Stimulated activated CD8-positive, alpha-beta memory T cell treated with anti-CD3 and anti-CD28 coated beads, Interleukin-4, amount 100 ng/mL, for 48 hours (primary cell): ENCODE measurements around the gene KPNB1.

Source experiments
- DNase-seq: peaks from one replicate; pipeline ENCODE4 v3.0.0-alpha.2; 2020

The KPNB1 gene

GRCh38 chr17:47714773-47715396, 65.2 kb downstream of the KPNB1 start:
- DNase-seq, result no peak

DNA sequence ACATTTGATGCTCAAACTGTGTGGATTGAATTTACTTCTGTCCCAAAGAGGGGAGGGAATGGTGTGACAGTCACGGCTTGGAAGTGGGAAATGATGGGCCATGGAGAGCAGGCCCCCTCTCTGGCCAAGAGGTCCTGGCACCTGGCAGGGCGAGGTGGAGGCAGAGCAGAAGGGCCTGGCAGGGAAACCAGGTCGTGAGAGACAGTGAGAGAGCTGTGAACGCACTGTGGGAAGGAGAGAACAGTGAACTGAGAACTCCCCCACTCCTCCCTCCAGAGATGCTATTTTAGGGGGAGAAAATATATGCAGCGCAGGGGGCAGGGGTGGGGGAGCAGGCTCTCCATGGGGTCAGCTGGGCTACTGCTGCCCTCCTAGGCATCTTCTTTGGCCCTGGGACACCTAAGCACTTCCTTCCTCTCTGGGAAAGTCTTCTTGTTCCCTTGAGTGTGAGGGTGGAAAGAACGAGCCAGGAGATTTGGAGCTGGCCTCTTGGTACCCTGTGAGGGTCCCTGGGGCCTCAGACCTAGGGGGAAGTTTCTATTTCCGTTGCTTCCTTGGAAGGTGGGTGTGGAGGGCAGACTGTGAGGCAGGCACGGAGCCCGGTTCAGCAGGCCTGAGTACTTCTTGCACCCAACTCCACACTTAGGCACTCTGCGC, 66.1 kb downstream of the KPNB1 start:
- DNase-seq, result no peak

GRCh38 chr17:47716375-47716774, 66.7 kb downstream of the KPNB1 start:
- no peak for DNase-seq

DNA sequence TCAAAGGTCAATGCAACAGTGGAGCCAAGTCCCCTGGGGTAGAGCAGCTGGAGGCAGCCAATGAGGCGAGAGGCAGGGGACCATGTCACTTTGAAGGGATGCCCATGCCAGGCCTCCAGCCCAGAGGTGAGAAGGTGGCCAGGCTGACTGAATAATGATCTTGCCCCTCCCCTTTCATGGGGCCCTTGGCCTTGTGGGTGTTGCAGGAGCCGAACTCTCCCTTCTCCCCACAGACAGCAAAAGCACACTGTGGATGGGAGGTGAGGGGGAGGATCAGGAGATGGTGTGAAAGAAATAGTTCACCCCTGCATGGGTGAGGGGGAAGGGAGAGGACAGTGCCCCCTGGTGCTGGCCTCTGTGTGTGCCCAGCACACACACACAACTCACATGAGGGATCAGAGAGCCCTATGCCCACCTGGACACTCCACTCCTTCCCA, 67.6 kb downstream of the KPNB1 start:
- peak; percentile 65 for DNase-seq

DNA sequence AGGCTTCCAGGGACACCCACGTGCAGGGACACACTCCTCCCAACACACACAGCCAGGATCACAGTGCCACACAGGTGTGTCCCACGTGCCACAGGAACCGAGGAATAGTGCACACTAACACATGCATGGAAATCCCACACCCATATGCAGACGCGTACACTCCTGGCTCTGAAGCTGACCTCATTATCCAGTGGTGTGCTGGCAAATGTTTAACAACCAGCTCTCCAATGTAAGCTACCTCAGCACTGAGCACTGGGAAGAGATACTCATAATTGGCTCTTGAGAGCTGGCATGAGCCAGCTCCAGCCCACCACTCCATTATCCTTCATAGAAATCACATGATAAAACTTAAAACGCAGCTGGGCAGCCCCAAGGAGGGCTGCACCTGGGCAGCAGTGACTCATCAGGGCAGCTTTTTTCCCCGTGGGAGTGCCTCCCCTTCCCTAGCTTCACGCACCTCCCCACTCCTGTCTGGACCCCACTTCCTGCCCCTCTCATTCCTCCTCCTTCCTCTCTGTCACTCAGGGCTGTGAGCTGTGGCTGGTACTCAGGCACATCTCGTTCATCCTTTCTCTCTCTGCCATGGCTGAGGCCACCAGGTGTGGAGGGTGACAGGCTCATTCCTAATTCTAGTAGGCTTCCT, 68.4 kb downstream of the KPNB1 start:
- no peak for DNase-seq

DNA sequence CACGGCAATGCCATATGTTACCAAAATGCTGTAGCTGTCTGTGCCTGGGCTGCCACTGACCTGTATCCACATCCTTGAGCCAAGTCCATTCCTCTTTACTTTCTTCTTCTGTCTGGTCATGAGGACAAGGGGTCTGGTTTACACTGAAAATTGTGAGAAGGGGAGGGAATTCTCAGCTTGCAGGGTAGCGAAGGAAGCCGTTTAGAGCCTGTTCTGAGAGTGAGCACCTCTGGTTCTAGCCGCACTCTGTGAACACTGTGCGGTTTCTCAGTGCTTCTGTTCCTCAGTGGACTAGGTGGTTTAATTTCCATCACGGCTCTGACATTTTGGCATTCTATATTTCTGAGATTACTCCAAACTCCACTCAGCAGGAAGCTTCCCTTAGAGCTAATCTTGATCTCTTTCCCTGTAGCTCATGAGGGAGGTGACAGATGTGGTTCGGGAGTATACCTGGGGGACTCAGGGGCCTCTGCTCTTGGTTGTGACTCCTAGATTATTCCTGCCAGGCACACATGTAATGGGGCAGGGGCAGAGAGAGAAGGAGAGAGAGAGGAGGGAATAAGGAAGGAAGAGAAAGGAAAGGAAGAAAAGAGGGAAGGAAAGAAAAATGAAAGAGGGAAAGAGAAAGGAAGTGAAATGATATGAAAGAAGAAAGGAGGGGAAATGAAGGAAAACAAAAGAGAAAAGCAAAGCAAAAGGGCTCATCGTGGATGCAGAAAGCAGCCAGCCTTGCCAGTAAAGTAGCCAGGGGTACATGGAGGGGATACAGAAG, 69.1 kb downstream of the KPNB1 start:
- DNase-seq, result no peak

GRCh38 chr17:47719411-47720152, 69.9 kb downstream of the KPNB1 start:
- DNase-seq, result peak; percentile 92

GRCh38 chr17:47720196-47720595, 70.5 kb downstream of the KPNB1 start:
- DNase-seq, result no peak

GRCh38 chr17:47720754-47721533, 71.2 kb downstream of the KPNB1 start:
- peak; percentile 98 for DNase-seq

- DNase-seq, result no peak
These were observed 72.0 kb downstream of the KPNB1 start for GRCh38 chr17:47721725-47722124.

GRCh38 chr17:47724705-47725104, 75.0 kb downstream of the KPNB1 start:
- DNase-seq, result no peak

GRCh38 chr17:47725446-47726111, 75.9 kb downstream of the KPNB1 start:
- DNase-seq, result no peak

GRCh38 chr17:47726796-47727703, 77.3 kb downstream of the KPNB1 start:
- DNase-seq, result no peak

GRCh38 chr17:47727704-47728036, 78.0 kb downstream of the KPNB1 start:
- no peak for DNase-seq

DNA sequence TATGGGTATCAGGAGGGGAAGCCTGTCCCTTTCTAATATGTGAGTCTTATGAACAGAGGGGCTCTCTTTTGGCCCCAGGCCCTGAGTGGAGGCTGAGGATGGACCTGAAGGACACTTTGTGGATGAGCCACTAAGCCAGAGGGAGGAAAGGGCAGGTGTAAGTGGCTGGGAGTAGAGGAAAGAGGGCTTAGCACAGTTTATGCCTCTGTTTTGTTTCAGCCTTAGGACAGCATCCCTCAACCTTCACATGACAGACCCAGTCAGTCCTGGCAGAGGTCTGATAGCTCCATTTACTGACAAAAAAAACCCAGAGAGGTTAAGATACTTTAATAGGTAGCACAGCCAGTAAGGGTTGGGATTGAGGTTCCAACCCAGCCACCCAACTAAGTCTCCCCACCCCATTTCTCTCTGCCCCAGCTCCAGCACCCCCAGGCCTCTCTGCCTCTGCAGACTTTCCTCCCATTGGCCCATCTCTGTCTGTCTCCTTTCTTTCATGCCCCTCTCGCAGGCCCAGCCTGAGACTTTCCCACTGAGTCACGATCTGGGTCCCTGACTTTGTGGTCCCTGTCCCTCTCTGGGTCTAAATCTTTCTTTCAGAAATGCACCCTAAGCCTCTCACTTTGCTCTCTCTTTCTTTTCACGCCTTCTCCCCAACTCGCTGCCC, 78.6 kb downstream of the KPNB1 start:
- DNase-seq, result peak; percentile 41

GRCh38 chr17:47729476-47729875, 79.8 kb downstream of the KPNB1 start:
- DNase-seq, result peak; percentile 44

- DNase-seq, result peak; percentile 29
These were observed 81.0 kb downstream of the KPNB1 start for GRCh38 chr17:47730681-47731080.

GRCh38 chr17:47731396-47731795, 81.7 kb downstream of the KPNB1 start:
- peak; percentile 32 for DNase-seq

DNA sequence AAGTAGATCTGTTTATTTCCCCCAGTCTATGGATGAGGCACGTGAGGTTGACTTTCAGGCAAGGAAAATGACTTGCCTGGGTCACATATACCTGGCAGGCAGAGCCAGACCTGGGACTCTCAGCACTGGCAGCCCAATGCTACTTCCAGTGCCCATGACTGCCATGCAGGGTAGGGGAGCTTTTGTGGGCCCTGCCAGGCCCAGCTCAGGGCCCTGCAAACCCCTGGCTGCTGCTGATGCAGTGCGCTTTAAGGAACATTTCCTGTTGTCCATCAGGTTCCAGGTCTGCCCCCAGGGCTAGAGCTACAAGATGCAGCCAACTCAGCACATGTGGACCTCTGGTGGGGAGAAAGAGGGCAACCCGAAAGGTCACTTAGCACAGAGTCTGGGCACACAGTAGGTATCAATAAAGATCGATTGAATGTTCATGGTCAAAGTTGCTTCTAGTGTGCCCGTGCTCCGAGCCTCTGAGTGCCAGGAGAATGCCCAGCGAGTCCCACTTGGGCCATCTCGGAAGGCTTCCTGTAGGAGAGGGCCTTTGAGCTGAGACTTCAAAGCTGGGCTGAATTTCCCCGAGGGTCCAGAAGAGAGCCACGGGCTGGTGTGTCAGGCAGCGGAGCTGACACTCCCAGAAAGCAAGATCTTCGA, 82.8 kb downstream of the KPNB1 start:
- peak; percentile 46 for DNase-seq
